H9 (cell line): ENCODE results near the gene COTL1. TPM values are rescaled to one million over a fixed set of nuclear protein-coding genes. Genes with fewer than 3 reads are reported as not detected.

Source experiments
- DNase-seq: peaks from one replicate; pipeline ENCODE4 v3.0.0-alpha.2; 2017
- H2AFZ ChIP-seq: one replicate; pipeline ENCODE4 v1.6.1; 2013; ENCODE audit warnings: mild to moderate bottlenecking, low read length, control low read depth, moderate library complexity
- H2AK5ac ChIP-seq: 2 replicates; pipeline ENCODE4 v1.6.1; 2013; ENCODE audit warnings: low read length, control low read depth, mixed read lengths; ENCODE audit not compliant: insufficient read length
- H2BK120ac ChIP-seq: one replicate; pipeline ENCODE4 v1.6.1; 2013; ENCODE audit warnings: low read depth, mild to moderate bottlenecking, low read length, control low read depth, inconsistent platforms; ENCODE audit not compliant: poor library complexity, severe bottlenecking
- H2BK12ac ChIP-seq: 2 replicates; pipeline ENCODE4 v1.6.1; 2013; ENCODE audit warnings: low read length, control low read depth, mixed read lengths, low read depth; ENCODE audit not compliant: insufficient read length
- H2BK15ac ChIP-seq: 2 replicates; pipeline ENCODE4 v1.6.1; 2013; ENCODE audit warnings: low read depth, low read length, control low read depth
- H2BK20ac ChIP-seq: one replicate; pipeline ENCODE4 v1.6.1; 2013; ENCODE audit warnings: low read depth, mild to moderate bottlenecking, low read length, control low read depth, inconsistent platforms; ENCODE audit not compliant: poor library complexity, severe bottlenecking
- H2BK5ac ChIP-seq: 2 replicates; pipeline ENCODE4 v1.6.1; 2013; ENCODE audit warnings: low read length, control low read depth, mixed read lengths; ENCODE audit not compliant: insufficient read length
- H3K14ac ChIP-seq: 2 replicates; pipeline ENCODE4 v1.6.1; 2013; ENCODE audit warnings: low read length, control low read depth; ENCODE audit not compliant: insufficient read depth
- H3K18ac ChIP-seq: 2 replicates; pipeline ENCODE4 v1.6.1; 2013; ENCODE audit warnings: low read depth, mild to moderate bottlenecking, mixed read lengths, low read length, control low read depth; ENCODE audit not compliant: insufficient read length
- H3K23ac ChIP-seq: 2 replicates; pipeline ENCODE4 v1.6.1; 2013; ENCODE audit warnings: low read length, control low read depth, mixed read lengths, low read depth; ENCODE audit not compliant: insufficient read length
- H3K23me2 ChIP-seq: 2 replicates; pipeline ENCODE4 v1.6.1; 2013; ENCODE audit warnings: low read depth, mild to moderate bottlenecking, mixed read lengths, low read length, control low read depth; ENCODE audit not compliant: insufficient read length, poor library complexity, severe bottlenecking
- H3K27ac ChIP-seq: 2 replicates; pipeline ENCODE4 v1.5.1; 2013; ENCODE audit warnings: low read length, control low read depth, mixed read lengths, low read depth; ENCODE audit not compliant: insufficient read length
- H3K27me3 ChIP-seq: 2 replicates; pipeline ENCODE4 v1.6.1; 2013; ENCODE audit warnings: low read length, control low read depth, inconsistent platforms; ENCODE audit not compliant: insufficient read depth
- H3K4ac ChIP-seq: 2 replicates; pipeline ENCODE4 v1.6.1; 2013; ENCODE audit warnings: low read depth, mild to moderate bottlenecking, control low read depth, inconsistent platforms, low read length, moderate library complexity
- H3K4me1 ChIP-seq: 2 replicates; pipeline ENCODE4 v1.6.1; 2013; ENCODE audit warnings: low read length, control low read depth, inconsistent platforms; ENCODE audit not compliant: insufficient read depth
- H3K4me2 ChIP-seq: 2 replicates; pipeline ENCODE4 v1.6.1; 2013; ENCODE audit warnings: low read length, control low read depth, mixed read lengths; ENCODE audit not compliant: insufficient read length, insufficient read depth
- H3K56ac ChIP-seq: 2 replicates; pipeline ENCODE4 v1.6.1; 2013; ENCODE audit warnings: low read depth, mild to moderate bottlenecking, mixed read lengths, low read length, control low read depth; ENCODE audit not compliant: insufficient read length
- H3K79me1 ChIP-seq: 2 replicates; pipeline ENCODE4 v1.6.1; 2013; ENCODE audit warnings: low read depth, mild to moderate bottlenecking, moderate library complexity, low read length, control low read depth, inconsistent platforms; ENCODE audit not compliant: insufficient read depth, poor library complexity, severe bottlenecking
- H3K79me2 ChIP-seq: 2 replicates; pipeline ENCODE4 v1.6.1; 2013; ENCODE audit warnings: low read length, control low read depth, inconsistent platforms; ENCODE audit not compliant: insufficient read depth
- H3K9ac ChIP-seq: 2 replicates; pipeline ENCODE4 v1.6.1; 2013; ENCODE audit warnings: low read length, control low read depth, mixed read lengths; ENCODE audit not compliant: insufficient read length; ENCODE audit errors: extremely low read depth
- H3K9me3 ChIP-seq: one replicate; pipeline ENCODE4 v1.6.1; 2013; ENCODE audit warnings: low read depth, low read length, inconsistent platforms; ENCODE audit not compliant: control insufficient read depth
- H3T11ph ChIP-seq: one replicate; pipeline ENCODE4 v1.6.1; 2013; ENCODE audit warnings: mild to moderate bottlenecking, low read length, control low read depth, inconsistent platforms
- H4K20me1 ChIP-seq: one replicate; pipeline ENCODE4 v1.6.1; 2013; ENCODE audit not compliant: control insufficient read depth, insufficient read length, insufficient read depth
- H4K5ac ChIP-seq: 2 replicates; pipeline ENCODE4 v1.6.1; 2013; ENCODE audit warnings: low read depth, mild to moderate bottlenecking, mixed read lengths, low read length, control low read depth; ENCODE audit not compliant: insufficient read length
- H4K8ac ChIP-seq: replicated peaks from 2 replicates; pipeline ENCODE4 v1.6.1; 2013; ENCODE audit warnings: low read length, control low read depth, mixed read lengths, low read depth; ENCODE audit not compliant: insufficient read length
- H4K91ac ChIP-seq: 2 replicates; pipeline ENCODE4 v1.6.1; 2013; ENCODE audit warnings: low read depth, mild to moderate bottlenecking, moderate library complexity, mixed read lengths, low read length, control low read depth; ENCODE audit not compliant: insufficient read length
- H3K27ac Mint-ChIP-seq, 3 experiments: 2 replicates in 2 of 3; 3 replicates in 1 of 3; pipeline ENCODE4 v1.8.0; 2020 to 2021; ENCODE audit warnings: mixed read lengths in 3 of 3, mild to moderate bottlenecking in 1 of 3, moderate library complexity in 1 of 3
- H3K27me3 Mint-ChIP-seq: 2 replicates; pipeline ENCODE4 v1.8.0; 2021; ENCODE audit warnings: low read depth, mild to moderate bottlenecking, moderate library complexity, mixed read lengths
- H3K36me3 Mint-ChIP-seq, 3 experiments: 2 replicates in 2 of 3; 3 replicates in 1 of 3; pipeline ENCODE4 v1.8.0; 2020 to 2021; ENCODE audit warnings: low read depth in 3 of 3, mixed read lengths in 3 of 3; ENCODE audit not compliant: insufficient read depth in 1 of 3
- H3K4me1 Mint-ChIP-seq, 2 experiments: 2 replicates each; pipeline ENCODE4 v1.8.0; 2020; ENCODE audit warnings: mixed read lengths in 2 of 2
- H3K4me3 Mint-ChIP-seq, 2 experiments: 2 replicates in 1 of 2; 3 replicates in 1 of 2; pipeline ENCODE4 v1.8.0; 2020 to 2021; ENCODE audit warnings: mild to moderate bottlenecking in 2 of 2, mixed read lengths in 2 of 2, moderate library complexity in 1 of 2
- H3K9me3 Mint-ChIP-seq, 2 experiments: 2 replicates in 1 of 2; 3 replicates in 1 of 2; pipeline ENCODE4 v1.8.0; 2020; ENCODE audit warnings: mild to moderate bottlenecking in 2 of 2, mixed read lengths in 2 of 2, moderate library complexity in 1 of 2
- WGBS: extraction: QIAGEN DNeasy Blood & Tissue Kit; methylation state at CpG from one replicate; pipeline ENCODE4 v1.1.7; 2013; ENCODE audit warnings: missing lambda C conversion rate, low lambda C conversion rate, mixed read lengths; ENCODE audit not compliant: insufficient read length; ENCODE audit errors: extremely low coverage; 5-methylcytosine and 5-hydroxymethylcytosine counted together
- total RNA-seq: library from RNA; stranded (reverse); gene quantifications from 2 replicates; pipeline ENCODE4 v1.2.1, GENCODE V29; 2021
- TF ChIP-seq, protein P1 (sequence below): fragments of 200-600 bp; sonication (generic); conservative IDR thresholded peaks from 3 replicates; pipeline ENCODE4 v1.8.0; 2021; ENCODE audit warnings: antibody characterized with exemption, mild to moderate bottlenecking

The COTL1 gene
- total RNA-seq, 1 experiment from 2014 or later = 81.4 TPM

GRCh38 chr16:84593825-84594724 lies 23.8 kb downstream of the COTL1 start:
- no peak overlapping the region for H3K4me2 ChIP-seq

More at GRCh38 chr16:84593825-84594724, 23.8 kb downstream of the COTL1 start:
- H3K9me3 Mint-ChIP-seq = no peaks in the 10 kb centered on the region; a peak in 1 of 5 replicates
- Histone ChIP-seq H2BK5ac (no peak overlapping the region), H3K23me2 (no peaks in the 10 kb centered on the region), H3K56ac (no peak overlapping the region), H3K79me2 (no peaks in the 10 kb centered on the region; the same call in 1 of the 2 replicates), H2BK12ac (no peak overlapping the region), H4K20me1 (peaks cover 3% of the 10 kb centered on the region), H3K4ac (no peak overlapping the region), H4K91ac (no peak overlapping the region), H2AFZ (no peak overlapping the region), H4K8ac (no peak overlapping the region), H2BK120ac (no peak overlapping the region), H2AK5ac (no peak overlapping the region), H3K27ac (no peak overlapping the region), H3K23ac (no peak overlapping the region), H2BK20ac (no peak overlapping the region), H3K27me3 (no peaks in the 10 kb centered on the region), H2BK15ac (no peak overlapping the region), H3K14ac (no peak overlapping the region; the same call in 1 of the 2 replicates), H3K4me1 (no peaks in the 10 kb centered on the region; the same call in 1 of the 2 replicates), H3K9ac (no peak overlapping the region), H3K79me1 (no peaks in the 10 kb centered on the region), H3K9me3 (no peaks in the 10 kb centered on the region), H3T11ph (no peak overlapping the region), H3K18ac (no peak overlapping the region), H4K5ac (no peak overlapping the region)
- DNase-seq = peak; percentile 39
- no peak overlapping the region; a peak in 1 of 5 replicates for H3K4me3 Mint-ChIP-seq
- H3K4me1 Mint-ChIP-seq = peaks cover 27 to 43% of the 10 kb centered on the region in 2 experiments
- H3K36me3 Mint-ChIP-seq = peaks cover 14 to 21% (median 20%) of the 10 kb centered on the region in 3 experiments; a peak in 6 of 7 replicates
- WGBS = no CpG with 5 or more reads among the region's 23 CpGs
- TF ChIP-seq, protein P1, sequence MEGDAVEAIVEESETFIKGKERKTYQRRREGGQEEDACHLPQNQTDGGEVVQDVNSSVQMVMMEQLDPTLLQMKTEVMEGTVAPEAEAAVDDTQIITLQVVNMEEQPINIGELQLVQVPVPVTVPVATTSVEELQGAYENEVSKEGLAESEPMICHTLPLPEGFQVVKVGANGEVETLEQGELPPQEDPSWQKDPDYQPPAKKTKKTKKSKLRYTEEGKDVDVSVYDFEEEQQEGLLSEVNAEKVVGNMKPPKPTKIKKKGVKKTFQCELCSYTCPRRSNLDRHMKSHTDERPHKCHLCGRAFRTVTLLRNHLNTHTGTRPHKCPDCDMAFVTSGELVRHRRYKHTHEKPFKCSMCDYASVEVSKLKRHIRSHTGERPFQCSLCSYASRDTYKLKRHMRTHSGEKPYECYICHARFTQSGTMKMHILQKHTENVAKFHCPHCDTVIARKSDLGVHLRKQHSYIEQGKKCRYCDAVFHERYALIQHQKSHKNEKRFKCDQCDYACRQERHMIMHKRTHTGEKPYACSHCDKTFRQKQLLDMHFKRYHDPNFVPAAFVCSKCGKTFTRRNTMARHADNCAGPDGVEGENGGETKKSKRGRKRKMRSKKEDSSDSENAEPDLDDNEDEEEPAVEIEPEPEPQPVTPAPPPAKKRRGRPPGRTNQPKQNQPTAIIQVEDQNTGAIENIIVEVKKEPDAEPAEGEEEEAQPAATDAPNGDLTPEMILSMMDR = no peak
- H3K27ac Mint-ChIP-seq = peak overlapping the region in 1 of 3 experiments; percentile 93; a peak in 2 of 7 replicates
- peaks cover 5% of the 10 kb centered on the region for H3K27me3 Mint-ChIP-seq
